Gastroesophageal sphincter (tissue), 3 donors: Measurements from ENCODE around the gene ZDHHC11.

Experiments used
- EP300 ChIP-seq: sonication (generic); formaldehyde crosslinking; IDR thresholded peaks from one replicate; pipeline ENCODE4 v1.6.1; 2017; ENCODE audit warnings: antibody characterized with exemption, mild to moderate bottlenecking
- POLR2A ChIP-seq, 2 donors: fragments of 450-650 bp; IDR thresholded peaks; one replicate each; pipeline ENCODE4 v1.6.1; 2017; ENCODE audit warnings: antibody characterized with exemption in 2 of 2, mild to moderate bottlenecking in 2 of 2, moderate library complexity in 1 of 2
- POLR2AphosphoS5 ChIP-seq: sonication (generic); formaldehyde crosslinking; IDR thresholded peaks from one replicate; pipeline ENCODE4 v1.6.1; 2017; ENCODE audit warnings: antibody characterized with exemption
- TF ChIP-seq, protein P1 (sequence below), 4 experiments: fragments of 200-600 bp in 2 of 4; fragments of 450-650 bp in 2 of 4; sonication (generic) in 1 of 4; IDR thresholded peaks; one replicate each; pipeline ENCODE4 v1.5.1; 2017 to 2019; ENCODE audit warnings: antibody characterized with exemption in 4 of 4, mild to moderate bottlenecking in 2 of 4, moderate library complexity in 2 of 4

GRCh38 chr5:766666-767431 is 83.9 kb downstream of the ZDHHC11 start:
- TF ChIP-seq POLR2A (IDR thresholded peaks at IDR 0.05), result no peak
- TF ChIP-seq, protein P1, sequence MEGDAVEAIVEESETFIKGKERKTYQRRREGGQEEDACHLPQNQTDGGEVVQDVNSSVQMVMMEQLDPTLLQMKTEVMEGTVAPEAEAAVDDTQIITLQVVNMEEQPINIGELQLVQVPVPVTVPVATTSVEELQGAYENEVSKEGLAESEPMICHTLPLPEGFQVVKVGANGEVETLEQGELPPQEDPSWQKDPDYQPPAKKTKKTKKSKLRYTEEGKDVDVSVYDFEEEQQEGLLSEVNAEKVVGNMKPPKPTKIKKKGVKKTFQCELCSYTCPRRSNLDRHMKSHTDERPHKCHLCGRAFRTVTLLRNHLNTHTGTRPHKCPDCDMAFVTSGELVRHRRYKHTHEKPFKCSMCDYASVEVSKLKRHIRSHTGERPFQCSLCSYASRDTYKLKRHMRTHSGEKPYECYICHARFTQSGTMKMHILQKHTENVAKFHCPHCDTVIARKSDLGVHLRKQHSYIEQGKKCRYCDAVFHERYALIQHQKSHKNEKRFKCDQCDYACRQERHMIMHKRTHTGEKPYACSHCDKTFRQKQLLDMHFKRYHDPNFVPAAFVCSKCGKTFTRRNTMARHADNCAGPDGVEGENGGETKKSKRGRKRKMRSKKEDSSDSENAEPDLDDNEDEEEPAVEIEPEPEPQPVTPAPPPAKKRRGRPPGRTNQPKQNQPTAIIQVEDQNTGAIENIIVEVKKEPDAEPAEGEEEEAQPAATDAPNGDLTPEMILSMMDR (IDR thresholded peaks at IDR 0.05), result no peak
- TF ChIP-seq POLR2AphosphoS5, result no peak
- no peak for TF ChIP-seq EP300
